IMR-90 (cell line): Measurements from ENCODE around the gene TMEM25. TPM values are rescaled to one million over a fixed set of nuclear protein-coding genes. Genes with fewer than 3 reads are reported as not detected.

ENCODE experiments used
- ATAC-seq: fragments of 200-7000 bp; cut with Tn5 transposase; 2 replicates; pipeline ENCODE4 v1.9.1; 2020; ENCODE audit warnings: low read depth, mild to moderate bottlenecking, moderate library complexity
- BruUV-seq: library from RNA; stranded (reverse); fragments of 400-500 nt; replicated peaks from 2 replicates; lab custom pipeline; 2021; lab: Mats Ljungman, UMichigan
- CTCF ChIA-PET: fragments of 300-600 bp; formaldehyde crosslinking; extraction: SDS; loops from one replicate; lab custom pipeline; 2021; ENCODE audit warnings: antibody characterized with exemption; lab: Yijun Ruan, JAX
- POLR2A ChIA-PET: fragments of 300-600 bp; sonication (Branson Sonifier 250); formaldehyde crosslinking; loops from one replicate; lab custom pipeline; 2022; ENCODE audit warnings: antibody characterized with exemption; ENCODE audit not compliant: unreplicated experiment; lab: Charles Lee
- DNase-seq: peaks from one replicate; pipeline ENCODE4 v3.0.0; 2013
- H2AFZ ChIP-seq: replicated peaks from 2 replicates; pipeline ENCODE3; 2013; ENCODE audit warnings: low read length, mild to moderate bottlenecking; ENCODE audit not compliant: poor library complexity
- H2AK5ac ChIP-seq: 2 replicates; pipeline ENCODE4 v1.6.1; 2013; ENCODE audit warnings: low read depth, low read length, inconsistent platforms
- H2AK9ac ChIP-seq: replicated peaks from 2 replicates; pipeline ENCODE3; 2013; ENCODE audit warnings: mild to moderate bottlenecking, low read depth, low read length, moderate library complexity; ENCODE audit not compliant: poor library complexity
- H2BK120ac ChIP-seq: 2 replicates; pipeline ENCODE4 v1.6.1; 2013; ENCODE audit warnings: low read depth, low read length, inconsistent platforms
- H2BK15ac ChIP-seq: 3 replicates; pipeline ENCODE4 v1.6.1; 2013; ENCODE audit warnings: low read depth, low read length, inconsistent platforms
- H2BK20ac ChIP-seq: 2 replicates; pipeline ENCODE4 v1.6.1; 2013; ENCODE audit warnings: low read depth, mild to moderate bottlenecking, inconsistent platforms, low read length, moderate library complexity
- H2BK5ac ChIP-seq: 2 replicates; pipeline ENCODE4 v1.6.1; 2013; ENCODE audit warnings: mild to moderate bottlenecking, low read depth, low read length, inconsistent platforms; ENCODE audit not compliant: poor library complexity, severe bottlenecking
- H3K14ac ChIP-seq: replicated peaks from 2 replicates; pipeline ENCODE4 v1.6.1; 2013; ENCODE audit warnings: low read depth, low read length, inconsistent platforms
- H3K18ac ChIP-seq: 2 replicates; pipeline ENCODE4 v1.6.1; 2013; ENCODE audit warnings: low read depth, low read length, control low read depth
- H3K23ac ChIP-seq: 2 replicates; pipeline ENCODE4 v1.6.1; 2013; ENCODE audit warnings: low read depth, low read length, inconsistent platforms
- H3K27ac ChIP-seq: 2 replicates; pipeline ENCODE4 v1.5.1; 2013; ENCODE audit warnings: mild to moderate bottlenecking, control low read depth, low read length; ENCODE audit not compliant: insufficient read depth
- H3K27me3 ChIP-seq: 2 replicates; pipeline ENCODE4 v1.6.1; 2013; ENCODE audit warnings: low read length; ENCODE audit not compliant: control insufficient read depth, insufficient read depth
- H3K36me3 ChIP-seq: 2 replicates; pipeline ENCODE4 v1.6.1; 2013; ENCODE audit warnings: low read length, mixed read lengths; ENCODE audit not compliant: control insufficient read depth, insufficient read depth
- H3K4ac ChIP-seq: 2 replicates; pipeline ENCODE4 v1.6.1; 2013; ENCODE audit warnings: low read depth, low read length, inconsistent platforms
- H3K4me1 ChIP-seq: 2 replicates; pipeline ENCODE4 v1.6.1; 2013; ENCODE audit warnings: low read length, mixed read lengths; ENCODE audit not compliant: control insufficient read depth, insufficient read depth
- H3K4me2 ChIP-seq: 2 replicates; pipeline ENCODE4 v1.6.1; 2013; ENCODE audit warnings: low read depth, mild to moderate bottlenecking, control low read depth, low read length, moderate library complexity
- H3K4me3 ChIP-seq: 2 replicates; pipeline ENCODE4 v1.5.1; 2013; ENCODE audit warnings: low read depth, mild to moderate bottlenecking, control low read depth, low read length, moderate library complexity; ENCODE audit not compliant: insufficient read depth
- H3K56ac ChIP-seq: 2 replicates; pipeline ENCODE4 v1.6.1; 2013; ENCODE audit warnings: low read length, inconsistent platforms; ENCODE audit not compliant: insufficient read depth; ENCODE audit errors: extremely low read depth
- H3K79me1 ChIP-seq, 2 experiments: 2 replicates each; pipeline ENCODE4 v1.6.1; 2013; ENCODE audit warnings: low read length in 2 of 2, inconsistent platforms in 1 of 2, low read depth in 1 of 2
- H3K9ac ChIP-seq: 2 replicates; pipeline ENCODE4 v1.6.1; 2013; ENCODE audit warnings: low read depth, low read length, control low read depth
- H3K9me1 ChIP-seq: 2 replicates; pipeline ENCODE4 v1.6.1; 2013; ENCODE audit warnings: low read length, inconsistent platforms; ENCODE audit not compliant: insufficient read depth
- H3K9me3 ChIP-seq: 2 replicates; pipeline ENCODE4 v1.6.1; 2013; ENCODE audit warnings: low read length; ENCODE audit not compliant: control insufficient read depth, insufficient read depth
- H4K20me1 ChIP-seq: 2 replicates; pipeline ENCODE4 v1.6.1; 2013; ENCODE audit warnings: low read length, inconsistent platforms; ENCODE audit not compliant: insufficient read depth
- H4K5ac ChIP-seq: 2 replicates; pipeline ENCODE4 v1.6.1; 2013; ENCODE audit warnings: mild to moderate bottlenecking, low read depth, low read length, control low read depth
- H4K8ac ChIP-seq, 2 experiments: 2 replicates each; pipeline ENCODE4 v1.6.1; 2013; ENCODE audit warnings: low read depth in 2 of 2, low read length in 2 of 2, control low read depth in 1 of 2, inconsistent platforms in 1 of 2
- H4K91ac ChIP-seq: 2 replicates; pipeline ENCODE4 v1.6.1; 2013; ENCODE audit warnings: low read depth, low read length, inconsistent platforms; ENCODE audit not compliant: insufficient read depth
- BHLHE40 ChIP-seq: fragments of 150-350 bp; IDR thresholded peaks from 2 replicates; pipeline ENCODE4 v1.6.1; 2016; ENCODE audit warnings: mild to moderate bottlenecking, low read depth, low read length
- CEBPB ChIP-seq: IDR thresholded peaks from 2 replicates; pipeline ENCODE4 v1.6.1; 2012; ENCODE audit warnings: low read depth, low read length, improper control_type of control experiment
- CTCF ChIP-seq: conservative IDR thresholded peaks from 2 replicates; pipeline ENCODE4 v1.5.1; 2012; ENCODE audit warnings: mild to moderate bottlenecking, low read depth, low read length, improper control_type of control experiment
- FOS ChIP-seq: fragments of 150-350 bp; IDR thresholded peaks from 2 replicates; pipeline ENCODE4 v1.6.1; 2016; ENCODE audit warnings: low read depth, low read length
- MAFK ChIP-seq: IDR thresholded peaks from 2 replicates; pipeline ENCODE4 v1.6.1; 2012; ENCODE audit warnings: low read depth, low read length, improper control_type of control experiment
- MAZ ChIP-seq: IDR thresholded peaks from 2 replicates; pipeline ENCODE4 v1.6.1; 2012; ENCODE audit warnings: low read depth, mild to moderate bottlenecking, low read length, improper control_type of control experiment, moderate library complexity, borderline replicate concordance
- NFE2L2 ChIP-seq: fragments of 150-350 bp; IDR thresholded peaks from 2 replicates; pipeline ENCODE4 v1.6.1; 2016; ENCODE audit warnings: low read depth, mild to moderate bottlenecking, low read length
- POLR2A ChIP-seq: IDR thresholded peaks from 2 replicates; pipeline ENCODE4 v1.6.1; 2012; ENCODE audit warnings: mild to moderate bottlenecking, low read depth, low read length
- RAD21 ChIP-seq: IDR thresholded peaks from 2 replicates; pipeline ENCODE4 v1.6.1; 2012; ENCODE audit warnings: low read length, improper control_type of control experiment
- SMC3 ChIP-seq: fragments of 150-350 bp; IDR thresholded peaks from 2 replicates; pipeline ENCODE4 v1.6.1; 2016; ENCODE audit warnings: low read depth, mild to moderate bottlenecking, antibody characterized with exemption, low read length, moderate library complexity
- WGBS, 2 experiments: methylation state at CpG; one replicate each; pipeline versions ENCODE4 v1.1.5 to v1.1.7; 2013; ENCODE audit warnings: missing lambda C conversion rate in 2 of 2; ENCODE audit not compliant: insufficient read length in 1 of 2; ENCODE audit errors: extremely low coverage in 2 of 2; 5-methylcytosine and 5-hydroxymethylcytosine counted together
- dilution Hi-C: fragments of 300-500 bp; cut with HindIII; formaldehyde crosslinking; loops from one replicate; pipeline ENCODE4 v1.14.3; 2018; ENCODE audit warnings: low sequenced_read_pairs; ENCODE audit not compliant: unreplicated experiment
- in situ Hi-C: fragments of 300-500 bp; cut with MboI; formaldehyde crosslinking; loops from 3 replicates; pipeline ENCODE4 v1.14.3; 2019; ENCODE audit warnings: low sequenced_read_pairs, inconsistent platforms, mixed read lengths
- intact Hi-C: fragments of 100-400 bp; cut with micrococcal nuclease; formaldehyde crosslinking; loops from 2 replicates; pipeline ENCODE4 v1.10.0; 2022
- polyA plus RNA-seq, 3 experiments: library from polyadenylated mRNA; depleted of rRNA; stranded (reverse); fragments of >200 nt; gene quantifications; 2 replicates each; pipeline ENCODE4 v1.2.3, GENCODE V29; 2012; ENCODE audit warnings: low replicate concordance in 1 of 3
- total RNA-seq: library from RNA; depleted of rRNA; stranded (reverse); fragments of >200 nt; gene quantifications from 2 replicates; pipeline ENCODE4 v1.2.3, GENCODE V29; 2012

The TMEM25 gene
- total and polyA plus RNA-seq, 2 of the 4 experiments (the other 2 are of a cell fraction), result 14.0 to 37.1 TPM

- no peaks in the 10 kb centered on the region for H3K27me3 ChIP-seq
- H2AFZ ChIP-seq, result no peak overlapping the region
- CTCF ChIA-PET, result no interaction called here
- no peaks in the 10 kb centered on the region for H4K20me1 ChIP-seq
- peaks cover 20% of the 10 kb centered on the region for H3K36me3 ChIP-seq
- H2BK5ac ChIP-seq, result no peak overlapping the region
- no peak overlapping the region for H3K18ac ChIP-seq
- no peaks in the 10 kb centered on the region for H3K4me1 ChIP-seq
- no TSS peak for BruUV-seq
- no peak overlapping the region for H3K4me3 ChIP-seq
- H3K4me2 ChIP-seq, result no peak overlapping the region
- no peak overlapping the region for H3K23ac ChIP-seq
- intact Hi-C loops, result no loop called here
- in situ Hi-C loops, result no loop called here
- no peak overlapping the region for H3K56ac ChIP-seq
- H3K4ac ChIP-seq, result no peak overlapping the region
- no peaks in the 10 kb centered on the region for H3K9me1 ChIP-seq
- ATAC-seq (no peak), DNase-seq (no peak)
- no peak overlapping the region for H4K91ac ChIP-seq
- H3K9me3 ChIP-seq, result no peaks in the 10 kb centered on the region
- POLR2A ChIA-PET, result no interaction called here
- no peak overlapping the region for H2BK20ac ChIP-seq
- H4K8ac ChIP-seq, result no peak overlapping the region
- no peak overlapping the region for H2AK9ac ChIP-seq
- no peak overlapping the region for H2AK5ac ChIP-seq
- dilution Hi-C loops, result no loop called here
- no peak for TF ChIP-seq RAD21
- no peak for TF ChIP-seq BHLHE40
- TF ChIP-seq CTCF, result no peak
- TF ChIP-seq NFE2L2, result no peak
- no peak for TF ChIP-seq POLR2A
- TF ChIP-seq CEBPB, result no peak
- no peak for TF ChIP-seq MAFK
- no peak for TF ChIP-seq SMC3
- TF ChIP-seq FOS, result no peak
- TF ChIP-seq MAZ, result no peak
- no peaks in the 10 kb centered on the region for H3K79me1 ChIP-seq
- H3K27ac ChIP-seq, result no peak overlapping the region
- no peak overlapping the region for H2BK15ac ChIP-seq
- WGBS, 2 experiments, result 86% methylated on average over 4 of the region's 4 CpGs; no CpG with 5 or more reads in 1 of the 2 experiments
- no peak overlapping the region for H3K14ac ChIP-seq
- H2BK120ac ChIP-seq, result no peak overlapping the region
- H4K5ac ChIP-seq, result no peak overlapping the region
- H3K9ac ChIP-seq, result no peak overlapping the region
Observed at GRCh38 chr11:118552341-118552740, 21.3 kb downstream of the TMEM25 start.
